ENCODE results near the gene PRKAR1B.

DNA sequence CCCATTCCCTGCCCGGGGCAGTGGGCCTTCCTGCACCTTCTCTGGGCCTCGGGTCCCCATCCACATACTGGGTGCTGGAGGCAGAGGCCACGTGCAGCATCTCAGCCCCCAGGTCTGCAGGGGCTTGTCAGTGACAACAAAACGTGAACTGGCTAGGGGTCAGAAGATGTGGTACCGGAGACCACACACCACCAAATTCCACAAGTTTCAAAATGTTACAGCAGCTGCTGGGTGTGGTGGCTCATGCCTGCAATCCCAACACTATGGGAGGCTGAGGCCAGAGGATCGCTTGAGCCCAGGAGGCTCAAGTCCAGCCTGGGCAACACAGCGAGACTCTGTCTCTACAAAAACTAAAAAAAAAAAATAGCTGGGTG lies 62.7 kb downstream of the PRKAR1B start:
- TF ChIP-seq, protein P1, sequence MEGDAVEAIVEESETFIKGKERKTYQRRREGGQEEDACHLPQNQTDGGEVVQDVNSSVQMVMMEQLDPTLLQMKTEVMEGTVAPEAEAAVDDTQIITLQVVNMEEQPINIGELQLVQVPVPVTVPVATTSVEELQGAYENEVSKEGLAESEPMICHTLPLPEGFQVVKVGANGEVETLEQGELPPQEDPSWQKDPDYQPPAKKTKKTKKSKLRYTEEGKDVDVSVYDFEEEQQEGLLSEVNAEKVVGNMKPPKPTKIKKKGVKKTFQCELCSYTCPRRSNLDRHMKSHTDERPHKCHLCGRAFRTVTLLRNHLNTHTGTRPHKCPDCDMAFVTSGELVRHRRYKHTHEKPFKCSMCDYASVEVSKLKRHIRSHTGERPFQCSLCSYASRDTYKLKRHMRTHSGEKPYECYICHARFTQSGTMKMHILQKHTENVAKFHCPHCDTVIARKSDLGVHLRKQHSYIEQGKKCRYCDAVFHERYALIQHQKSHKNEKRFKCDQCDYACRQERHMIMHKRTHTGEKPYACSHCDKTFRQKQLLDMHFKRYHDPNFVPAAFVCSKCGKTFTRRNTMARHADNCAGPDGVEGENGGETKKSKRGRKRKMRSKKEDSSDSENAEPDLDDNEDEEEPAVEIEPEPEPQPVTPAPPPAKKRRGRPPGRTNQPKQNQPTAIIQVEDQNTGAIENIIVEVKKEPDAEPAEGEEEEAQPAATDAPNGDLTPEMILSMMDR (conservative IDR thresholded peaks at IDR 0.05; ENCODE audit: low read depth, low read length), result no peak
- TF ChIP-seq EZH2 (IDR thresholded peaks at IDR 0.05; ENCODE audit: borderline replicate concordance, low read depth, low read length, poor library complexity, severe bottlenecking), result no peak

Measured in A673 (cell line).